Measurements from ENCODE around the gene SHISAL1.
"Not testable (repeated sequence)": the region's sequence is repeated elsewhere in the genome, so short reads cannot be mapped to it uniquely, and the experiment has no call there.

The SHISAL1 gene

DNA sequence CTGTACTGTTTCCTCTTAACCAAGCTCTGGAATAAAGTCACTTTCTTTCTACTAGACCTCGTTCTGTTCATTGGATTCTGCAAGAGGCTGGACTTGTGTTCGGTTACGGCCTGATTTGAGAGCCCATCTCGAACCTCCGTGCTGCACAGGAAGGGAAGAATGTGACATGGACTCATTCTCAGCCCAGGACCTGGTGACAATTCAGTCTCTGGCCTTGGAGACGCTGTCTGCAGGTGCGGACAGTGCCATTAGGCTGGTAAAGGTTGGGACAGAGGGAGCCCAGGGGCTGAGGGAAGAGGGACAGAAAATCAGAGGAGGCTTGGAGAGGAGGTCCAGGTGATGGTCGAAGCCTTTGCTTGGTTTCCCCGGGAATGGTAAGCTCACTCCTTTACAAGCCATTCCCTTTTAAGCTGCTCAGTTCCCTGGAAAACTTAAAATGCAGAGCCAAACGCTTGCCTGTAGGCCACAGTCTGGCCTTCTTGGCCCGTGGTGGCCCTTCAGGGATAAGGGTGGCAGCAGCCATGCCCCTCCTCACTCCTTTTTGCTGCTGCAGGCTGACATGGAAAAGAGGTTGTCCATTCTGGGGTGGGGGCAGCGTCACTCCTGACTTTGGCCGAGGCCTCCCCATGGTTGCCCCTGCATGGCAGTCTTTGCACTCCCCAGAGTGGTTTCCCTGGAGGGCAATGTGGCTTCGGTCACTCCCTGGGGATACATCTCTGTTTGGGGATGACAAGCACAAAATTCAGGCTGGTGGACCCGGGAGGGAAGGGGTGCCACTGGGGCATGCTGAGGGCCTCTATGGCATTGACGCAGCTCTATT lies 52.3 kb downstream of the SHISAL1 start:
- no peak for DNase-seq (ENCODE audit: low spot score)

DNA sequence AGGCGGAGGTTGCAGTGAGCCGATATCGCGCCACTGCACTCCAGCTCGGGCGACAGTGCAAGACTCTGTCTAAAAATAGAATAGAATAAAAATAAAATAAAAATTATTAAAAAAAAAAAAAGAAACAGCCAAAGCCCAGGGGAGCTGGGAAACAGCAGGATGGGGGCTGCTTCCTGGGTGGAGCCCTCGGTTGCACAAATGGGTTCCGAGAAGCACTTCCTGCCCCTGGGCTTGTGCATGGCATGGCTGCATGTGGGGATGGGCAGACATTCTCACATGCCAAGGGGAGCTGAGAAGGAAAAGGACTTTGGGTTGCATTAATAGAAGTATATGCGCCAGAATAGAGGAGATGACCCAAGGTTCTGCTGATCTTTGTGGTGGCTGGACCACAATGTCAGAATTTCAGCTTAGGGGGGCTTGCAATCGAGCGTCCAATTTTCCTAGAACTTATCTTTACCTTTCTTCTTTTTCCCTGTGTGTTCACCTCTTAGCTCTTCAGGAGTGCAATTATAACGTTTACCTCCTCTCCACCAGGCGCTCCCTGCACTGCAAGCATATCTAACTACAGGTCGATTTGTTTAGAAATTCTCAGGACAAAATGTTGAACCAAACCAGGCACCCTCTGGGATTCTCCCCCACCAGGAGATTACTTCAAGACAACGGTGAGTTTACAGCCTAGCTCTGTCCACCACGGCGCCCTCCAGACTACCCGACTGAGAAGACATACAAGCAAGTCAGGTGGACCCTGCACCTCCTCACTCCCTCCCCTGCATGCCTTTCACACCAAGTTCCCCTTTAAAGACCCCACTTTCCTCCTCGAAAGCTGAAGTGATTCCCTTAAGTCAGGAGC lies 53.2 kb downstream of the SHISAL1 start:
- DNase-seq (ENCODE audit: low spot score): no peak

DNA sequence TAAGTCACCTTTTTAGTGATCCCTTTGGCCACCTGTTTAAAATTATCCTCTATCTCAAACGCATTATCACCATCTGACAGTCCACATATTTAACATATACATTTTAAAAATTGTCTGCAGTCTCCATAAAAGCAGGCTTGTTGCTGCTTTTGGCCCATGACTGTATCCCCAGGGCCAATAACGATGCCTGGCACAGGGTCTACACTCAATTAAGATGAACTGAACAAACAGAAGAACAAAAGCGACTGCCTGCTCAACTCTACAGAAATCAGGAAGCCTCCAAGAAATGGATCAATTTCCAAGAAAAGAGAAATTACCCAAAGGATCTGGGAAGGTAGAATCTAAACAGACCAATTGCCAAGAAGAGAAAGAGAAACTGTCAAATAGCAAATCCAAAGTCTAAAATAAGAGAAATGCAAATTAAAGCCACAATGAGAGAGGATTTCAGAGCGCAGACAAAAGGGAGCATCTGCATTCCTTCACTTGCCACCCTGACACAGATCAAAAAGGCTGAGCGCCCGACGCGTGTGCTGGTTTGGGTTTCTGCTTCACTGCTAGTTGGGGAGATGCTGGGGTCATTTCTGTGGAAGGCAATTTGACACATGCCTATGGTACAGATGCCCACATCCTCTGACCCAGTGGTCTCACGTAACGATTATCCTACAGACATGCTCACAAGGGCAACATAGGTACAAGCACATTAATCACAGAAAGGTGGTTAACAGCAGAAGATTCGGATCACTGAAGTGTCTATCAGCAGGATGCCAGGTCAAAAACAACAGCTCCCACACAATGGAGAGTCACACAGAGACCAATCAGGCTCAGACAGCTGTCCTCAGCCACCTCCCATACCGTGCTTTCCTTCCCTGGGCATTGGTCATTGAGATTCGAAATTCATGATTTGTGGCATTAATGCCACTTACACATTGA lies 55.9 kb downstream of the SHISAL1 start:
- no peak for DNase-seq (ENCODE audit: low spot score)

DNA sequence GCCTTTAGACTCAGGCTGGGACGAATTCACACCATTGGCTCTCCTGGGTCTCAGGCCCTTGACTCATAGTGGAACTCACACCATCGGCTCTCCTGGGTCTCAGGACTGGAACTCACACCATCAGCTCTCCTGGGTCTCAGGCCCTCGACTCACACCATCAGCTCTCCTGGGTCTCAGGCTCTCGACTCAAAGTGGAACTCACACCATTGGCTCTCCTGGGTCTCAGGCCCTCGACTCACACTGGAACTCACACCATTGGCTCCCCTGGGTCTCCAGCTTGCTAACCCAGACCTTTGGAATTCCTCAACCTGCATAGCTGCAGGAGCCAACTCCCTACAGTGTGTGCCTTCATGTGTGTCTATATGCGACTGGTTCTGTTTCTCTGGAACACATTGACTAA lies 56.7 kb downstream of the SHISAL1 start:
- no peak for DNase-seq (ENCODE audit: low spot score)

DNA sequence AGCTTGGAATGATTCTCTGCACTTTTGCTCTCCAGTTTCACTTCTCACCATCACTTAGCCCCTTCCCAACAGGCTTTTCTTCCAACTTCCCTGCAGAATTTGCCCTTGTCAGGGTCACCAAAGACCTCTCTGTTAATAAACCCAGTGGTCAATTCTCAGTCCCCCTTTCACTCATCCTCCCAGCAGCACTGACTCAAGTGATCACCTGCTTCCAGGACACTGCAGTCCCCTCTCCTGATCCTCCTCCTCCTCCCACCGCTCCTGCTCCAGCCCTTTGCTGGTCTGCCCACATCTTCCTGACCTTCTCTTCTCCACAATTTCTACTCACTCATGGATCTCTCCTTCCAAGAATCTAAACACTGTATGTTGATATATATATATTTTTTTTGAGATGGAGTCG lies 57.9 kb downstream of the SHISAL1 start:
- no peak for DNase-seq (ENCODE audit: low spot score)

DNA sequence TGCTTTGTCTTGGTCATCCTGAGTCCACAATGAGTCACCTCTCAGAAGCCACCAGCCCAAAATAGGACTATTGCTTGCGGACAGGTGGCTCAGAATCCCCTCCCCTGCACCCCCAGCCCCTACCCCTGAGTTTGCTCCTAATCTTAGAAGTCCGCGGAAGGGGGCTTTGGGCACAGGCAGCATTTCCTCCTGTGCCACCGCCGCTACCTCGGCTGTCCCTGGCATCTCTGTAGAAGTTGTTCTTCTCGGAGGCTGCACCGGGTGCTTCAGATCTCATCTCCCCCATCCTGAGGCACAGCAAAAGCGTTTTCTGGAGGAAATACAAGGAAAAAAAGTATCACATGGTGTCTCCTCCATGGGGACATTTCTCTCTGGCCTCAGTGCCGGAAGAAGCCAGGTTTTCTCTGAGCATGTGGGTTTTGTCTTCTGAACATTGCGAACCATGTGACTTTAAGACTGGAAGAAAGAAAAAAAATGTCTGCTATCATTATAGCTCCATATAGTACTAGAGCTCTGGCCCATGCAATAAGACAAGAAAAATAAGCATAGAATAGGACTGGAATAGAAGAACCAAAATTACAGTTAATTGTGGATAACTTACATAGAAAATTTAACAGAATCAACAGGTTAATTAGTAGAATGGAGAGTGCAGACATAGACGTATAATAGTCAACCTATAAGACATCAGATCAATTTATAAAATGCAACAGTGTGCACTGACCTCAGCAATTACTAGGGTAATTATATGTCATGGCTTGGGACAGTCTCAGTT lies 63.2 kb downstream of the SHISAL1 start:
- DNase-seq (ENCODE audit: low spot score): no peak

DNA sequence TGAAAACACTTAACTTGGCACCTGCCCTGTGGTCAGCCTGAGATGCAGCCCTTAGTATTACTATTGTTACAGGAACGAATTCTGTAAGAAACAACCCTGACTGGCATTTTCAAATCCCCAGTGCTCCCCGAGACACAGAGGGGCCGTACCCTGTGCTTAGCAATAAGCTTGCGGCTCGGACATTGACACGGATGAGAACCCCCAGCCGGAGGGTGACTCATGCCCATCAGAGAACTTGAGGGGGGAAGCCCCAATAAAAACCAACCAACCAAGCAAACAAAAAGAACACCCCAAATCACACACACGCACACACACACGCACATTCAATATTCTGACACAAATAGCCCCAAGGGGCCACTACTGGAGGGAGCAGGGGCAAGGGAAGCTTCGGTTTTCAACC lies 63.8 kb downstream of the SHISAL1 start:
- DNase-seq (ENCODE audit: low spot score): no peak

DNA sequence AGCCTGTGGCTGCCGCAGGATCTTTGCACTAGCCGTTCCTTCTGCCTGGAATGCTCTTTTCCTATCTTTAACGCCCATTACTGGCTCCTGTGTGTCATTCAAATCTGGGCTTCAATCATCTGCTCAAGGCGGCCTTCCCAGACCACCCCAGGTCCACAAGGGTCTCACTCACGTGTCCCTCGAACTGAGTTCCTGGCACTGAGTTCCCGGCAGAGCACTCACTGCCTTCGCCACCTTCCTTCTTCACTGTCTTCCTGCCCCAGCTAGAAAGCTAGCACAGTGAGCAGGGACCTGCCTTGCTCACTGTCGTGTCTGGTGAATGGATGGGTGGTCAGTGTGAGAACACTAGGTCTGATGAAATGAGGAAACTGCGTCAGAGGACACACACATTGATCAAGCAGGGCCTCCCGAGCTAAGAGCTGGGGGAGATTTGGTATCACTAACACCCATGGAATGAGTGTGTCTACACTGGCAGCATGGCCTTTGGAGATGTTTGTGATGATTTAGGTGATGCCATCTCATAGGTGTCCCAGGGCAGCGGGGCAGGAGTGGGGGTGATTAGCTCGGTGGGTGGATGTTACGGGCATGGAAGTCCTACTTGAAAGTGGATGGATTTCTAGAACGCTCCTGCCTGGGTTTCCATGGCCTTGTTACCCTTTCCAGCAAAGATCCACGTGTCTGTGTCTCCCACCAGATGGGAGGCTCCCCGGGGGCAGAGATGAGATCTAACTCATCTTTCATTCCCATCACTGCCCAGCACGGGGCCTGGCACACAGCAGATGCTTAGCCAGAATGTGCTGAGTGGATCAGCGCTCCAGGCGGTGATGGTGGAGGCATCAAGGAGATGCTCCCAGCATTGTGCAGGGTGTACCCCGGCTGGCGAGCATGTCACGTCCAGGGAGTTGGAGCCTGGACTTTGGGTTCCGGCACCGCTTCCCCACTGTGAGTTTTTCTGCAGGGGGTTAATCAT lies 64.5 kb downstream of the SHISAL1 start:
- no peak for DNase-seq (ENCODE audit: low spot score)

DNA sequence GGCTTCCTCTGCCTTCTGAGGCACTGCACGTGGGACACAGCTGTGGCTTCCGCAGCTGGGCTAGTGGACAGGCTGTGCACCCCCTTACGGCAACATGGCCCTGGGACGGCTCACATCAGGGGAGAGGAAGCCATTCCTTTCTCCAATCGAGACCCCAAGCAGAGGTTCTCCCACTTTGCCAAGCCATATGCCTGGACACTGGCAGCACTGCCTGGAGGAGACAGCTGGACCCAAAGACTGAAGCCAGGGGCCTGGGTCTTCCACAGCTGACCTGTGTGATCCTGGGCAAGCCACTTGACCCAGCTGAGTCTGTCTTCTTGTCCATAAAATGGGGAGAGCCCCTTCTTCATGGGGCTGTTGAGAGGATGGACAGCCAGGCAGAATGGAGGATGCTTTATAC lies 65.4 kb downstream of the SHISAL1 start:
- no peak for DNase-seq (ENCODE audit: low spot score)

DNA sequence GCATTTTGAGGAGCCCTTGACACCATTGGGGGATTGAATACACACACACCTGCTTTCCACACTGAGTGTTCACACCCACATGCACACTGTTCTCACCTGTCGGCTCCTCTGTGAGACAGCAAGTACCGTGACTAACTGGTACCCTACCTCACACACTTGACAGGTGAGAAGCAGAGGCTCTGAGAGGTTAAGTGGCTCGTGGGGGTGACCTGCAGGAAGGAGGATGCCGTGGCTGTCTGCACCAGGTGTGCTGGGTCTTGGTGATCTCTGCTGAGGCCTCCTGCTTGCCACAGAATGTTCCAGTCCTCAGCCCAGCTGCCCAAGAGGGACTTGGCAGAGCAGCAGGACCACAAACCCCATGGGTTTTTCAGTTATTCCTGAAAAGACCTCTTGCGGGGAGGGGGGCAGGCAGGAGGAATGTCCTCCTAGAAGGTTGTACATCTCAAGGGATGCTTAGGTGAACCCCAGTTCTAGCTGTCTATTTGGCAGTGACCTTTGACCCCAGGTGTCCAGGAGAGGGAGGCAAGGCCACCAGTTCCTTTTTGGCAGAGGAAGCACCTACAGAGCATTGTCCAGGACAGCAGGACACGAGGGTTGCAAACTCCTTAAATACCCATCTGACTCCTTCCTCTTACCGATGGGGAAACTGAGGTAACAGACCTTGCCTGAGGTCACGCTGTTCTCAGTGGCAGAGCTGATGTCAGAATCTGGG lies 66.0 kb downstream of the SHISAL1 start:
- DNase-seq (ENCODE audit: low spot score): no peak

DNA sequence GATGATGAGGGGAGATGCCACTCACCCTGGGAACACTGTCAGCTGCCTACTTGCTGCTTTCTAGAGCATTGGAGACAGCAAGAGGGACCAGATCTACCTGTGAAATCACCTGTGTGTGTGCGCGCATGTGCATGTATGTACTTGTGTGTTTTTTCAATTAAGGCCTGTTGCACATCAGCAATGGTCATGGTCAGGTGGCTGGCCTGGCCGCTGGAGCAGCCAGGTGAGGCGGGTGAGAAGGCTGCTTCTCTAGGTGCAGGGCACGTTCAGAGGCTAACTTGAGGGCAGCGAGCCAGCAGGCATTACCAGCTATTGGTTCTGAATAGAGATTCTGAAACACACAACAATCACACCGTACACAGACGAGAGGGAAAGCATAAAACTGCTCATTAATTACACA lies 66.9 kb downstream of the SHISAL1 start:
- no peak for DNase-seq (ENCODE audit: low spot score)

DNA sequence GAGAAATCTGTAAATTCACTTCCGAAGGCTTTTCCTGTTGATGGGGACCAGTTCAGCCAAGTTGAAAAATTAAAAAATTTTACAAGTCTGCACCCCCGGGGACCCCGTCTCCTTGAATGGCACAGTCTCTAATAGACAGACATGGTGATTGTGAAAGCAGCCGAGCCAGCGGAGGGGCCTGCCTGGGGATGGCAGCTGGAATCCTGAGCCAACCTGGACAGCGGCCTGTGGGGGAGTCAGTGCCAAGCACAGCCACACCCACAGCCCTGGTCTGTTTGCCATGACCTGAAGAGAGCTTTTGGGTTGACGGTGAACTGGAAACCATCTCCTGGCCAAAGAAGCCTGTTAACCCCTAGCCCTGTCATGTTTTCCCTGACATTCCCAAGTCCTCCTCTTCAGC lies 67.3 kb downstream of the SHISAL1 start:
- DNase-seq (ENCODE audit: low spot score): no peak

DNA sequence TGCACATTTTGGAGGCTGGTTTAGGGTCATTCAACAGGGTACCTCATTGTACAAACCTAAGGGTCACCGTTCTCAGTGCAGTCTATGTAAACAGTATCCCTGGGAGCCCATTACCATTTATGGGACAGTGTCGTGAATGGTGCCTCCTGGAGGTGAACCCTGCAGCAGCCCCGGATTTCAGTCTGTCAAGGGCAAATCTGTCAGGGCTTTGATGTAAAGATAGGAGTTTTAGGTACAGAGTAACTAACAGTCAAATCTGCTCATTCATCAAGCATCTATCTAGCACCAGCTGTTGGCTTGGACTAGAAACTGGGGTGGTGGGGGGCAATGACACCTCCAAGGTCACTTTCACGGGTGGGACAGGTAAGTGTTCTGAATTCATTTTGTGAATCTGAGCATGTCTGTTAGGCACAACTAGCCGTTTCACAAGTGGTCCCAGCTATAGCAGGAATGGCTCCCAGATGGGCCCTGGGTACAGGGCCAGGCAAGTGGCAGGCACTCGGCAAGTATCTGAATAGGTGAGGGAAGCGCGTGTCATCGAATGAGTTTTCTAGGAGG lies 68.4 kb downstream of the SHISAL1 start:
- no peak for DNase-seq (ENCODE audit: low spot score)

DNA sequence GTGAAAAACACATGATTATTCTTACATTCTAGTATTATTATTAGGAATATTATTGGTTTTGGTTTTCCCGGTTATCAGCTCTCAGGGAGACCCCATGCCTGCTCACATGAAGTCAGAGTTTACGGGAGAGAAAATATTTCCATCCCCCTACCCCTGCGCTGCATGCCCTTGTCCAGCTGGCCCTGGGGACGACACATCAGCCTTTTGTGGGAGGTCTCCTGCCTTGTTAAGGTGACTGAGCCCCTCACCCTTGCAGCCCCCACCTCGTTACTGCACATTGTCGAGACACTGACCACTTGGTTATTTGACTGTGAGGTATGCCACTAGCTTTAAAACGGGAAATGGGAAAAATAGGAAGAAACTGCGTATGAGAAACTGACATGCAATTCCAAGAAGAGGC lies 69.0 kb downstream of the SHISAL1 start:
- no peak for DNase-seq (ENCODE audit: low spot score)

DNA sequence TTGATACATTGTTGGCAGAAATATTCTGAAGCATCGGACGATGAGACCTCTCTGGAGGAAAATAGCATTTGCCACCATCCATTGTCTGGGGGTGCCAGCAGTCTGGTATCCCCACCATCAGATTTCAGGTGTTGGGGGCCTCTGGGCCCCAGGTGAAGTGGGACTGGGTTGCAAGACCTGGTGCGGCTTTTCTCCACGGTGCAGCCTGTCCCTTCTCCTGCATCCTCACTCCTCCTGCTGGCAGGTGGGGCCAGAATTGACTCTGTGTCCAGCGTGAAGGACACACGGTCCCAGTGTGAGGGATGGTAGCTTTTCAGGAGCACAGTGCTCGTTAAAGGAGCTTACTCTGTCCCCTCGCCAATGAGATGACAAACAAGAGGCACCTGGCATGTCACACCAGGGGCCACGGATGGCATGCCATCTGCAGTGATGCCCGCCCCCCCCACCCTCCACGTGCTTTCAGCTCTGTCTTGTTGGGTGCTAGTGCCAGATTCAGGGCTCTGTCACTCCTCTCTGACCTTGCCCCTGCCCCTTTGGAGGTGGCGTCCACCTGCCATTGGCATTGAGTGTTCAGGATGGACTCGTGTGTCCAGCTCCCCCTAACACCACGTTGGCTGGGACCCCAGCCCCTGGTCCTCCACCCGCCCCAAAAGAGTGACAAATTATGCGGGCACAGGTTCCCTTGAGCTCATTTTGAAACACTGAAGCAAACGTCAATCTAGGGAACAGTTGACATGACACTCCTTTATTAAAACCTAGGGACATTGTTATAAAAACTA lies 69.6 kb downstream of the SHISAL1 start:
- DNase-seq (ENCODE audit: low spot score): no peak

DNA sequence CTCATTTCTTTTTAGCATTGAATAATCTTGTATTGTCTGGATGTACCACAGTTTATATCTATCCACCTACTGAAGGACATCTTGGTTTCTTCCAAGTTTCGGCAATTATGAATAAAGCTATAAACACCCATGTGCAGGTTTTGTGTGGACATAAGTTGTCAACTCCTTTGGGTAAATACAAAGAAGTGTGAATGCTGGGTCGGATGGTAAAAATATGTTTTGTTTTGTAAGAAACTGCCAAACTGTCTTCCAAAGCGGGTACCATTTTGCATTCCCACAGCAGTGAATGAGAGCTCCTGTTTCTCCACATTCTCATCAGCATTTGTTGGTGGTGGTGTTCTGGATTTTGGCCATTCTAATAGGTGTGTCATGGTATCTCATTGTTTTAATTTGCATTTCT lies 71.6 kb downstream of the SHISAL1 start:
- DNase-seq (ENCODE audit: low spot score): not testable (repeated sequence)

DNA sequence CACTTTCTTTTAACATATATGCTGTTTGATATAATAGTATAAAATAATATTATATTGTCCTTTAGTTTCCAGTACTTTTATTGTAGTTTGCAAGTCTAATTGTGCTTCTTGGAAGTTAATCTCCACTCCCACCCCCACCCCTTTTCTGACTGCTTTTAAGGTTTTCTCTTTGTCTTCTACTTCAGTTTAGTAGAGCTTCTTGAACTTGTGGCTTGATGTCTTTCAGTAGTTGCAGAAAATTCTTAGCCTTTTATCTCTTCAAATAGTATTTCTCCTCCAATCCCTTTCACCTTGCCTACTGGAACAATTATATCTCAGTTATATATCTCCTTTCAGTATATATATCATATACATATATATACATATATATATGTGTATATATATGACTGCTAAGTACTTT lies 75.5 kb downstream of the SHISAL1 start:
- no peak for DNase-seq (ENCODE audit: low spot score)

DNA sequence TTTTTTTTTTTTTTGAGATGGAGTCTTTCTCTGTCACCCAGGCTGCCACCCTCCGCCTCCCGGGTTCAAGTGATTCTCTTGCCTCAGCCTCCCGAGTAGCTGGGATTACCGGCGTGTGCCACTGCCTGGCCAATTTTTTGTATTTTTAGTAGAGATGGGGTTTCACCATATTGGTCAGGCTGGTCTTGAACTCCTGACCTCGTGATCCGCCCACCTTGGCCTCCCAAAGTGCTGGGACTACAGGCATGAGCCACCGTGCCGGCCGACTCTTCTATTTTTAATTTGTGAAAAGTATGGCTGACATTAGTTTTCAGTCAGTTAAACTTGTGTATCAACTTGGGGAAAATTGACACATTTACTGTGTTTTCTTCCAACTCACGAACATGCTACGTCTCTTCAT lies 78.4 kb downstream of the SHISAL1 start:
- not testable (repeated sequence) for DNase-seq (ENCODE audit: low spot score)

DNA sequence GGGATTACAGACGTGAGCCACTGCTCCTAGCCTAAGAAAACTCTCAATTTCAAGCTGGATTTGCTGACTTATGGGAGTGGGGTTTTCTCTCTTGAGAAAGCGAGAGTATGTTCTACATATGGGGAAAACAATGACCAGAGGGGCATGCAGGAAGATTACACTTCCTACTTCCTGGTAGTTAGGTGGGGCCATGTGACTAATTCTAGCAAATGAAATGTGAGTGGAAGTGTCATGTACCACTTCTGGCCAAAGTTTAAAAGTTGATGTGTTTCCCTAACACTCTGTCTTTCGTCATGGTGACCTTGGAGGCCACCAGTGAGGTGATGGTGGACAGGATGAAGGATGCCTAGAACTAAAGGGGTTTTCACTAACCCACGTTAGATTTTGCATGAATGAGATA lies 81.5 kb downstream of the SHISAL1 start:
- DNase-seq (ENCODE audit: low spot score): no peak

Measured in activated CD4-positive, alpha-beta T cell treated with anti-CD3 and anti-CD28 coated beads, Interleukin-2, Interleukin-4, amounts not matched to agents 100 ng/mL and 50 ng/mL, durations not matched to agents 16 hours and 8 hours (primary cell).